Measurements from ENCODE around the gene ZNF554. TPM values are rescaled to one million over a fixed set of nuclear protein-coding genes. Genes with fewer than 3 reads are reported as not detected.

The ZNF554 gene
- 1.7 and 2.7 TPM in 2 replicates for total RNA-seq (2014; rRNA removed; shearing (Covaris generic))

DNA sequence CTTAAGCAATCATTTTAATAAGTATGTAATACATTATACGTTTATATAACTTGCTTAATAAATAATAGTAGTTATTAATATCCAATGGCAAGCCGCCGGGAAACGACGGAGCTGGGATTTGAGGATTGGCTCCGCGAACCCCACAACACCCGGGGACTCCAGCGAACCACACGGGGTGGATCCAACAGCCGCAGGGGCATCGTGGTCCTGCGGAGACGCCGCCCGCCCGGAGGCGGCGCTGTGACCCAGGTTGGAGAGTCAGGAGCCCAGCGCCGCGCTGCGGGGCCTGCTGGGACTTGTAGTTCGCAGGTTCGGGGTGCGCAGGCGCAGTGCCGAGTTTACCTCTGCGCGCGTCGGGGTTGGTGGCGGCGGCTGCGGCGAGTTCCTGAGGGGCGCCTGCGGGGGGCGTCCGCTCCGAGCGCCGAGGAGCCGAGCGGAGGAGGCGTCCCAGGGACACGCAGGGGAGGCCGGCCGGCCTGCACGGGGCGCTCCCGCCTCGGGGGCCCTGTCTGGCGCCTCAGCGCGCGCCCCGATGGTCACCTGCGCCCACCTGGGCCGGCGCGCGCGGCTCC is at the start of gene ZNF554:
TSS of gene ZNF554 (plus strand) at position 329 of the 572 bp plus-strand sequence. CDS start at position 533, 204 bp downstream.
- Histone ChIP-seq H3K27ac (no peak within 1 kb of the TSS; the same call in 1 of the 2 replicates), H3K27me3 (replicated peaks) (no peaks in the 10 kb centered on the region)

DNA sequence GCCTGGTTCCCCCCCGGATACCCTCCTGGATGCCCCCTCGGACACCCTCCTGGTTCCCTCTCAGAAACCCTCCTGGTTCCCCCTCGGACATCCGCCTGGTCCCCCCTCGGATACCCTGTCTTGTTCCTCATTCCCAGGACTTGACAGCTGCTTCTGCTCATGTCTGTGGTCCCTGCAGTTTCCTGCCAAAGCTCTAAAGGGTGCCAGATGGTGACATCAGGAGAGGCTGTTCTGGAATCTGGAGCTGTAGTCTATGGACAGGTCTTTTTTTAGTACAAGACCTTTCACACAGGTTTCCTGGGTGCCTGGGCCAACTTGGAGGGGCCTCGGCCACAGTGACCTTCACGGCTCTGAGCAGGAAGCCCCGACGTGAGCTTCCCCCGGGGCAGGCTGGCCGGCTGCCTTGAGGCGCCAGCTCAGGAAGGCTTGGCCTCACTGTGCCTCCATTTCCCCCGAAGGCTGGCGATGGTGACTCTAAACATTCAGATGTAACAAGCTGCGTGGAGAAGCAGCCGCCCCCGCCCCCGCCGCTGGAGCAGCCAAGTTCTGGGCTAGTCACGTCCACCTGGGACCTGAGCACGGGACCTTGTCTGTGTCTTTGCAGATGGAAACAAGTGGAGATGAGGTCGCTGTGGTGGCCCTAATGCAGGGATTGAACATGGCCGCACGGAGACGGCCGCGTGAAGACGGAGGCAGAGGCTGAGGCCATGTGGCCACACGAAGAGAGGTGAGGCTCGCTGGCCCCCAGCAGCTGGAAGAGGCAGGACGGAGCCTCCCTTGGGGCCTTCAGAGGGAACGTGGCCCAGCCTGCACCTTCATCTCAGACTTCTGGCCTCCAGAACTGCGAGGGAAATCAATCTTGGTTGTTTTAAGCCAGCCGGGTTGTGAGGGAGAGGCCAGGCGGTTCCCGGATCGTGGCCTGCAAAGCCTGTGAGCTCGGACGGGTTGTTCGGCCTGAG is 49.3 kb upstream of the ZNF554 start:
- Histone ChIP-seq H3K36me3 (peaks cover 55% of the 10 kb centered on the region), H3K4me1 (replicated peaks) (no peaks in the 10 kb centered on the region), H3K9me3 (replicated peaks) (no peaks in the 10 kb centered on the region), H3K27ac (no peak overlapping the region), H3K4me3 (no peak overlapping the region), H3K27me3 (replicated peaks) (no peaks in the 10 kb centered on the region)
- no peak for DNase-seq (ENCODE audit: low read depth in 1 of 2, low spot score in 2 of 2)

More for the DNA sequence above, at the start of gene ZNF554:
- H3K9me3 ChIP-seq (replicated peaks), result no peaks in the 10 kb centered on the region; the same call in 1 of the 2 replicates
- peak; percentile 79 to 97 for DNase-seq (ENCODE audit: low read depth in 1 of 2, low spot score in 2 of 2)
- H3K36me3 ChIP-seq, result peaks cover 6% of the 10 kb centered on the region
- peaks cover 5% of the 10 kb centered on the region for H3K4me1 ChIP-seq (replicated peaks)
- H3K4me3 ChIP-seq, result peak within 1 kb of the TSS; percentile 86

DNA sequence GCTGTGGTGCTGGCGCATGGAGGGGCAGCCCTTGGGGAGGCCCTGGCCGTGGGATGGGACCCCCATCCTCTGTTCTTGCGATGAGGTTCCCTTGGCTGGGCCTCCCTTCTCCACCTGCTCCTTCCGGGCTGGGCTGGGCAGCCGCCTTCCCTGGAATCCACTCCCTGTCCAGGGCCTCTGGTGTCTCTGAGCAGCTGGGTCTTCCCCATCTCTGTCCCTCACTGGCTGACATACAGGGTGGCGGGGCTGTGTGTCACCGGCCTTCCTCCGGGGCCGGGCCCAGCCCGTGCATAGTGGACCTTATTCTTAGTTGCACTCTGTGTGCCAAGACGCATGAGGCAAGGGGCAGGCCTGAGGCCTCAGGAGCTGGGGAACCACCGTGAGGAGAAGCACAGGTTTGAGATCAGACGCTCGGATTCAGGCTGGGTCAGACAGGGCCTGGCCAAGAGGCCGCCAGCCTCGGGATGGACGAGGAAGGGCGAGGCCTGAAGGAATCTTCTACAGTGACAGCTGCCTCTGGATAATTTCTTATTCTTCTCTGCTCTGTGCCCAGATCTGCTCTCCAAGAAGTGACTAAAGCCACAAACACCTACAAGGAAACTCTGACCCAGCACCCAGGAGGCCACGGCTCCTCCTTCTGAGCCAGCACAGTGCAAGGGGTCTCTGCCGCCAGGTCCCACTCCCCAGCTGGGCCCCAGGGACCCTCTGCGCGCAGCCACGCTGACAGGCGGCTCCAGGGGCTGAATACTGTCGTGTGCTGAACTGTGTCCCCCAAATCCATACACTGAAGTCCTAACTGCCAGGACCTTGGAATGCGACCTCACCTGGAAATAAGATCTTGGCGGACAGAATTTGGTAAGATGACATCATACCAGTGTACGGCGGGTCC is 47.6 kb upstream of the ZNF554 start:
- no peaks in the 10 kb centered on the region for H3K27me3 ChIP-seq (replicated peaks)
- H3K4me3 ChIP-seq, result no peak overlapping the region
- H3K9me3 ChIP-seq (replicated peaks), result no peaks in the 10 kb centered on the region
- H3K27ac ChIP-seq, result no peak overlapping the region
- no peak for DNase-seq (ENCODE audit: low read depth in 1 of 2, low spot score in 2 of 2)
- no peaks in the 10 kb centered on the region for H3K4me1 ChIP-seq (replicated peaks)
- peaks cover 47% of the 10 kb centered on the region for H3K36me3 ChIP-seq

DNA sequence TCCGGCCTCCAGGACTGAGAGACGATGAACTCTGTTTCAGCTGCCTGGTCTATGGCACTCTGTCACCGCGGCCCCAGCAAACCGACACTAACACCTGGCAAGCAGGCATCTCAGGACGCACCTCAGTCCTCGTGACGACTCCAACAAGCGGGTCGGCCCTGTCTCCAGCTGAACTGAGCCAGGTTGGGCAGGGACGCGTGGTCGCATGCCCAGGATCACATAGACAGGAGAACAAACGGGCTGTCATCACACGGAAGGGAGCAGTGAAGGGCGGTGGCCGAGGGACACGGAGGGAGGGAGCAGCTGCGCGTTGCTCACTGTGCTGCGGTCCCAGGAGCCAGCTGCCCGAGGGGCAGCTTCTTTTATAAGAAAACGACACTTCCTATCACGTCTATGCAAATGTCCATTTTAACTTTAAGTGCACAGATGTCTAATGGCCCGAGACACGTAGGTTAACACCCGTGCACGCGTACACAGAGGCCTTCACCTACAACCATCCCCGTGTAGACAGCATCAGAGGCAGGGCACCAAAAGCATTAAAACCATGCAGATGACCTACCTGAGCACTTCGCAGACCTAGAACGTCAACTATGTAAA is 45.5 kb upstream of the ZNF554 start:
- Histone ChIP-seq H3K9me3 (replicated peaks) (no peaks in the 10 kb centered on the region), H3K4me1 (replicated peaks) (no peaks in the 10 kb centered on the region), H3K27ac (no peak overlapping the region), H3K27me3 (replicated peaks) (no peaks in the 10 kb centered on the region), H3K36me3 (peaks cover 29% of the 10 kb centered on the region), H3K4me3 (no peak overlapping the region)
- no peak for DNase-seq (ENCODE audit: low read depth in 1 of 2, low spot score in 2 of 2)

DNA sequence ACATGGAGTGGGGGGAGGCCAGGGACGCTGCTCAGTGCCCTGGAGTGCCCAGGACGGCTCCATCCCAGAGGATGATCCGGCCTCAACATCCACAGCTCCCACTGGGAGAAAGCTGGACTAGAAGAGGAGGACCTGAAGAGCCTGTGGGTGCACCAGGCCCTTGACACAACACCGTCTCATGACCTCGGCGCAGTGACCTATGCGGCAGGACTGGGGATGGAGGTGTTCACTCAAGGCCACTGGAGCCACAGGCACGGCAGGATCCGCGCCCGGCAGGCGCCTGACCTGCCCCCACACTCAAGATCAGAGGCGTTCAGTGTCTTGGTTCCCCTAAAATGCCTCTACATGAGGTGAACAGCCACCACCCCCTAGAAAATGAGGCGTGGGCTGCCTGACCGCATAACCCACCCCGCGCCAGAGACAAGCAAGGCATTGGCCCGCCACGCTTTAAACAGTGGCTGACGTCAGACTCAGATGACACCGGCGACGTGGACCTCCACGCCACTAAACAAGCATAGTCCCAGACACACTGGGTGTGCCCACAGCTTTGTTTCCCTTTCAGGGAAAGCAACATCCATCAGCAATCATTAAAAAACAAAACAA is 44.6 kb upstream of the ZNF554 start:
- H3K4me3 ChIP-seq, result no peak overlapping the region
- no peak for DNase-seq (ENCODE audit: low read depth in 1 of 2, low spot score in 2 of 2)
- no peak overlapping the region for H3K27ac ChIP-seq
- H3K9me3 ChIP-seq (replicated peaks), result no peaks in the 10 kb centered on the region
- H3K4me1 ChIP-seq (replicated peaks), result no peaks in the 10 kb centered on the region
- H3K27me3 ChIP-seq (replicated peaks), result no peaks in the 10 kb centered on the region
- peaks cover 27% of the 10 kb centered on the region for H3K36me3 ChIP-seq

DNA sequence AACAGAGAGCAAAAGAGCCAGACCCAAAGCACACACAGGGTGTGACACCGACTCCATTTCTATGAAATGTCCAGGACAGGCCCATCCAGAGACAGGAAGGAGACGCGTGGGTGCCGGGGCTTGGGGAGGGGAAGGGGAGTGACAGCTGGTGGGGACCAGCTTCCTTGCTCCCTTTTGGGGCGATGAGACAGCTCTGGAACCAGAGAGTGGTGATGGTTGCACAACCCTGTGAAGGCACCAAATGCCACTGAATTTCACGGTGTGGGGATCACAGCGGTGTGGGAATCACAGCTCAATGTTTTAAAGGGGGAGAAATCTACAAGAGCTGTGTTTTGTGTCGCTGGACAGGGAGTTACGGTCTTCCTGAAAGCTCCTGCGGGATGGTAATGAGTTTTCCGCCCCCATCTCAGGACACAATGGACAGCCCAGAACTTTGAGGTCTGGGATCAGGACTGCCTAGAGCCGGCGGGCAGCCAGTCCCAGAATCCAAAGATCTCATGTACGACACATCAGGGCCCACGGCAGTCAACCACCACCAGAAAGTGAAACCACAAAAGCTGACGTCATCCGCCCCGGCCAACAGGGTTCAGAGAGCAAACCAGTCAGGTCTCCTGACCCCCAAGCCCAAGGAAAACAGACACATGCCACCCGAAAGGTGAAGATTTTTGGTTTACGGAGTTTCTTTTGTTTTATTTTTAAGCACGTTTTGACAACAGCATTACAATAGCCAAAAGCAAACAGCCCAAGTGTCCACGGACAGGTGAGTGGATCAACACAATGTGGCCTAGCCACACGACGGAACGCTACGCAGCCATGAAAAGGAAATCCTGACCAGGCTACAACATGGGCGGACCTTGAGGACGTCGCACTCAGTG is 43.9 kb upstream of the ZNF554 start:
- no peak overlapping the region for H3K4me3 ChIP-seq
- DNase-seq (ENCODE audit: low read depth in 1 of 2, low spot score in 2 of 2), result no peak
- H3K9me3 ChIP-seq (replicated peaks), result no peaks in the 10 kb centered on the region
- H3K27me3 ChIP-seq (replicated peaks), result no peaks in the 10 kb centered on the region
- no peaks in the 10 kb centered on the region for H3K4me1 ChIP-seq (replicated peaks)
- H3K27ac ChIP-seq, result no peak overlapping the region
- peaks cover 21% of the 10 kb centered on the region for H3K36me3 ChIP-seq

DNA sequence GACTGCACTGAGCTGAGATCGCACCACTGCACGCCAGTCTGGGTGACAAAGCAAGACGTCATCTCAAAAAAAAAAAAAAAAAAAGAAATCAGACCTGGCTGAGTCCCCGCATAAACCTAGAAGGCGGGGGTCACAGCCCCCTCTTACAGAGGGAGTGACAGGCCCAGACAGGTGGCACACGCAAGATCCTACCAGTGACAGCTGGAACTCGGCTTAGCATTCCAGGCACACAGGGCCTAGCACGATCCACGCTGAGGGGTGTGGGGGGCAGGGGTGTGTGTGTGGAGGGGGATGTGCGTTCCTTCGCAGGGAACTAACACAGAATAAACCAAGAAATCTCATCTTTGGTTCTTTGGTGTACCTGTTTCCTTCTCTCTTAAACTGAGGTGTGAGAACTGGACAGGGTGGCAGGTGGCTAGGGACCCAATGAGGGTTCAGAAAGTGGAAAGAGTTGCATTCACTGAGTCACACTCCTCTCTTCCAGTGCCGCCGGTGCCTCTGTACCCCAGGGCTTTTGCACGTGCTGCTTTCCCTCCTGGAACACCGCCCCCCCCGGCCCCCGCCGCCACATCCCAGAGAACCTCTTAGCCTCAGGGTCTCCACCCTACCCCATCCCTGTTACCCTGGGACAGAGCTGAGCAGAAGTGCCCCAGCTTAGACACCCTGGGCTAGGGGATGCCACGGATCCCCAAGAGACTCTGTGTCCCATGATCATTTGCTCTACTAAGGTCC is 41.5 kb upstream of the ZNF554 start:
- no peaks in the 10 kb centered on the region for H3K9me3 ChIP-seq (replicated peaks)
- H3K4me1 ChIP-seq (replicated peaks), result 0 out of 2 replicates have a peak, but pooled peaks cover 9% of the 10 kb centered on the region
- no peak overlapping the region for H3K27ac ChIP-seq
- H3K4me3 ChIP-seq, result no peak overlapping the region
- no peak for DNase-seq (ENCODE audit: low read depth in 1 of 2, low spot score in 2 of 2)
- no peaks in the 10 kb centered on the region for H3K27me3 ChIP-seq (replicated peaks)
- H3K36me3 ChIP-seq, result peaks cover 20% of the 10 kb centered on the region

DNA sequence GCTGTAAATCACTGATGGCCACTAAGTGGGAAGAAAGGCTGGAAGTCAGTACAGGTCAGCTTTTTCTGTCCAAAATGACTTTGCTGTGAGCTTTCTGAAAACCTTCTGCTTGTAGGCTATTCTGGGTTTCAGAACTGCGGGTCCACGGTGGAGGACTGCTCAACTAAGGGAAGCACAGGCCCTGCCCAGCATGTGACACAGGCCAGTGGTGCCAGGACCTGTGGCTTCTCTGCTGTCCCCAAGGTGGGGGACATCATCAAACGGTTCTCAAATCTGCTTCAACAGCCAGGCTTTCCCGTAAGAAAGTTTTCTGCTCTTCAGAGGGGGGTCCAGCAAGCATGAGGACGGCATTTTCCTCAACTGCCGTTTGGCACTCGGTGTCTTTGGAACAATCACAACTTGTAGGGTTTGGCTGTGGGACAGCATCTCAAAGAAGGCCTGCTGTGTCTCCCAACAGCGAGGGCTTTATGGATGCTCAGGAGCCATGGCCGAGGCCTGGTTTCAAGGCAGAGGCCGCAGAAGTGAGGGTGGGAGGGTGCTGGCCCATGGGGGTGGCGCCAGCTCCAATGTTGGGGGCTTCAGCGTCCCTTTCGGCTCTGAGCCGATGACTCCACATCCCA is 40.4 kb upstream of the ZNF554 start:
- H3K27ac ChIP-seq, result no peak overlapping the region
- H3K27me3 ChIP-seq (replicated peaks), result no peaks in the 10 kb centered on the region
- no peak for DNase-seq (ENCODE audit: low read depth in 1 of 2, low spot score in 2 of 2)
- H3K36me3 ChIP-seq, result peaks cover 17% of the 10 kb centered on the region
- peaks cover 13% of the 10 kb centered on the region for H3K4me1 ChIP-seq (replicated peaks)
- H3K9me3 ChIP-seq (replicated peaks), result no peaks in the 10 kb centered on the region
- H3K4me3 ChIP-seq, result no peak overlapping the region

DNA sequence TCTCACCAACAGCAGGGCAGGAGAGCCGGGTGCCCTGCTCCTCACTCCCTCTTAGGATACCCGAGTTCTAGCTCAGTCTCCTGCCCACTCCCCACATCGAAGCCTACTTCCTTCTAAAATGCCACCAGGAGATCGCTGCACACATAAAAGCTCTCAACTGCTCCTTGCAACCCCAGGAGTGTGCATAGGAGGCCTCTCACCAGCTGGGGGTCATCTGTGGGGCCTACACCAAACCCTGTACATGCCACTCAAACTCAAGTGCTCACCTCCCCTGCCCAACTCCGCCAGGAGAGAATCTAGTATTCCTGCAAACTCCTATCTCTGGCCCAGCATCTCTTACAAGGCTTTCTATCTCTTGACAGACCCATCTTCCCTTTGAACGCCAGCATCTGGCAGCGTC is 39.4 kb upstream of the ZNF554 start:
- Histone ChIP-seq H3K36me3 (peaks cover 16% of the 10 kb centered on the region), H3K27me3 (replicated peaks) (no peaks in the 10 kb centered on the region), H3K9me3 (replicated peaks) (no peaks in the 10 kb centered on the region), H3K4me1 (replicated peaks) (peaks cover 16% of the 10 kb centered on the region), H3K4me3 (no peak overlapping the region), H3K27ac (no peak overlapping the region)
- DNase-seq (ENCODE audit: low read depth in 1 of 2, low spot score in 2 of 2), result no peak

DNA sequence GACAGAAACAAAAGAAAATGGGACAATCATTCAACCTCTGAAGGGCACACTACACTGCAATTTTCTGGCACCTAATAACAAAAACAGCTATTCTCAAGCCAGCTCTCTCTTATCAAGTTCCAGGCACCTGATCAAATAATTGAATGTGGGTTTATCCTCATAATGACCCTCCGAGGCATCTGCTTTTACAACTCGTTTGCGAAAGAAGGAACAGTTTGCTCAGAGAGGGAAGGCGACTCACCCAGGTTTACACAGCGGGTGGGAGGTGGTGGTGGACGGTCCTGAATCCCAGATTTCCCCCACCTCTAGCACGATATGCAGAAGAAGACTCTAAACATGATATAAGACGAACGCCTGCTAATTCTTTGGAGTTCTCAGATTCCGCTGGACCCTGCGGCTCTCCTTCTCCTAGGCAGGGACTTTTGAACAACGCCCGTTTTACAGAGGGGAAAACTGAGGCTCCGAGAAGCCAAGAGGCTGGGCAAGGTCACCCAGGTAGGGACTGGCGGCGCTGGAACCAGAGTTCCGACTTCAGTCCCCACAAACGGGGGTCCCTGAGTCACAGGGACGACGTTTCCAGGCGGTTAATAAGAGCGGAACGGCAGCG is 37.2 kb upstream of the ZNF554 start:
- no peak for DNase-seq (ENCODE audit: low read depth in 1 of 2, low spot score in 2 of 2)

More for the DNA sequence above, 37.2 kb upstream of the ZNF554 start:
- H3K36me3 ChIP-seq, result peaks cover 17% of the 10 kb centered on the region
- H3K9me3 ChIP-seq (replicated peaks), result no peaks in the 10 kb centered on the region
- H3K27ac ChIP-seq, result peak overlapping the region; percentile 69
- H3K4me3 ChIP-seq, result peak overlapping the region; percentile 79
- H3K27me3 ChIP-seq (replicated peaks), result no peaks in the 10 kb centered on the region
- peaks cover 21% of the 10 kb centered on the region for H3K4me1 ChIP-seq (replicated peaks)

Data from SJSA1 (cell line).